HG03558 (cell line): ENCODE results near the gene CDC16.
"Not testable (repeated sequence)": the region's sequence is repeated elsewhere in the genome, so short reads cannot be mapped to it uniquely, and the experiment has no call there.

ENCODE experiments used
- ATAC-seq: cut with Tn5 transposase; IDR thresholded peaks from one replicate; pipeline ENCODE4 v1.9.1; 2021; ENCODE audit warnings: moderate number of reproducible peaks; ENCODE audit not compliant: unreplicated experiment; ENCODE audit errors: extremely low read depth

CDC16 gene

GRCh38 chr13:114259374-114259773 is 24.7 kb downstream of the CDC16 start:
- ATAC-seq = no peak

- no peak for ATAC-seq
Measured at GRCh38 chr13:114259974-114260373, 25.3 kb downstream of the CDC16 start.

- ATAC-seq = no peak
Measured at GRCh38 chr13:114260814-114261213, 26.1 kb downstream of the CDC16 start.

- ATAC-seq = no peak
Measured at GRCh38 chr13:114261328-114261965, 26.8 kb downstream of the CDC16 start.

- ATAC-seq = no peak
Measured at GRCh38 chr13:114263578-114263977, 28.9 kb downstream of the CDC16 start.

GRCh38 chr13:114264313-114264712 is 29.6 kb downstream of the CDC16 start:
- not testable (repeated sequence) for ATAC-seq

GRCh38 chr13:114264886-114265611 is 30.4 kb downstream of the CDC16 start:
- no peak for ATAC-seq

GRCh38 chr13:114266241-114266640 is 31.5 kb downstream of the CDC16 start:
- no peak for ATAC-seq

- ATAC-seq = no peak
Measured at GRCh38 chr13:114268344-114269280, 33.9 kb downstream of the CDC16 start.

GRCh38 chr13:114269281-114269770 is 34.6 kb downstream of the CDC16 start:
- ATAC-seq = no peak

- ATAC-seq = no peak
Measured at GRCh38 chr13:114272977-114273376, 38.3 kb downstream of the CDC16 start.

- no peak for ATAC-seq
Measured at GRCh38 chr13:114275304-114275703, 40.6 kb downstream of the CDC16 start.

GRCh38 chr13:114279146-114279545 is 44.4 kb downstream of the CDC16 start:
- ATAC-seq = no peak

GRCh38 chr13:114279758-114280355 is 45.2 kb downstream of the CDC16 start:
- ATAC-seq = no peak

- peak; percentile 38 for ATAC-seq
Measured at GRCh38 chr13:114281351-114282040, 46.8 kb downstream of the CDC16 start, which contains the start of gene UPF3A. UPF3A (plus strand) TSS chr13:114281601; CDS start chr13:114281640, 39 bp downstream.

GRCh38 chr13:114282041-114282670 is 47.5 kb downstream of the CDC16 start:
- ATAC-seq = peak; percentile 16

GRCh38 chr13:114283576-114283975 is 48.9 kb downstream of the CDC16 start:
- ATAC-seq = no peak

- no peak for ATAC-seq
Measured at GRCh38 chr13:114284680-114285079, 50.0 kb downstream of the CDC16 start.

GRCh38 chr13:114285166-114285808 is 50.6 kb downstream of the CDC16 start:
- ATAC-seq = no peak
